ENCODE data around the gene TMEM40. TPM values are rescaled to one million over a fixed set of nuclear protein-coding genes. Genes with fewer than 3 reads are reported as not detected.
"Not testable (repeated sequence)": the region's sequence is repeated elsewhere in the genome, so short reads cannot be mapped to it uniquely, and the experiment has no call there.

TMEM40 gene
- total RNA-seq: not detected

GRCh38 chr3:12759097-12759679 is at the start of gene TMEM40:
Gene TMEM40, minus strand, starts transcription at chr3:12759259. Its CDS starts 9,427 bp downstream, at chr3:12749832.
- ChIA-PET POLR2A (no interaction called here), CTCF (no interaction called here)

- POLR2A ChIA-PET: no interaction called here
Observed at GRCh38 chr3:12808587-12808986, 49.5 kb upstream of the TMEM40 start.

GRCh38 chr3:12807601-12808359 is 48.7 kb upstream of the TMEM40 start:
- ChIA-PET CTCF (interaction anchor here (0.8 kb wide), 1 partner anchor 30 kb away, joined by 3 read pairs; no protein-coding TSS in a partner anchor), POLR2A (no interaction called here)

More at GRCh38 chr3:12808587-12808986, 49.5 kb upstream of the TMEM40 start:
- CTCF ChIA-PET: interaction anchor here (0.8 to 3.2 kb wide), 2 partner anchors 21 to 29 kb away, joined by 3 to 19 read pairs; no protein-coding TSS in a partner anchor

- ChIA-PET POLR2A (no interaction called here), CTCF (no interaction called here)
Observed at GRCh38 chr3:12807066-12807465, 48.0 kb upstream of the TMEM40 start.

GRCh38 chr3:12803371-12803770 is 44.3 kb upstream of the TMEM40 start:
- ChIA-PET POLR2A (no interaction called here), CTCF (no interaction called here)

- POLR2A ChIA-PET: no interaction called here
- CTCF ChIA-PET: interaction anchor here (1.0 kb wide), 1 partner anchor 11 kb away, joined by 3 read pairs; no protein-coding TSS in a partner anchor
Observed at GRCh38 chr3:12799525-12800440, 40.7 kb upstream of the TMEM40 start.

GRCh38 chr3:12798559-12799179 is 39.6 kb upstream of the TMEM40 start:
- CTCF ChIA-PET: no interaction called here
- POLR2A ChIA-PET: interaction anchor here (0.5 kb wide), 1 partner anchor 81 kb away, joined by 4 read pairs; no protein-coding TSS in a partner anchor

GRCh38 chr3:12797892-12798558 is 39.0 kb upstream of the TMEM40 start:
- ChIA-PET CTCF (no interaction called here), POLR2A (interaction anchor here (0.5 kb wide), 1 partner anchor 80 kb away, joined by 4 read pairs; no protein-coding TSS in a partner anchor)

GRCh38 chr3:12797124-12797891 is 38.2 kb upstream of the TMEM40 start:
- CTCF ChIA-PET: interaction anchor here (2.0 kb wide), 1 partner anchor 10 kb away, joined by 13 read pairs; no protein-coding TSS in a partner anchor

GRCh38 chr3:12796171-12797123 is 37.4 kb upstream of the TMEM40 start, which contains the start of gene CAND2:
Gene CAND2, plus strand, starts transcription at chr3:12796680. Its CDS starts 41 bp downstream, at chr3:12796721.
- ChIA-PET CTCF (interaction anchor here (1.2 to 2.0 kb wide), 2 partner anchors 9 to 13 kb away, joined by 9 to 13 read pairs; no protein-coding TSS in a partner anchor), POLR2A (interaction anchor here (0.6 kb wide), 1 partner anchor 328 kb away, joined by 3 read pairs; no protein-coding TSS in a partner anchor)

More at GRCh38 chr3:12797124-12797891, 38.2 kb upstream of the TMEM40 start:
- POLR2A ChIA-PET: no interaction called here

- POLR2A ChIA-PET: no interaction called here
- CTCF ChIA-PET: no interaction called here
Observed at GRCh38 chr3:12793701-12794100, 34.6 kb upstream of the TMEM40 start.

GRCh38 chr3:12791430-12791829 is 32.4 kb upstream of the TMEM40 start:
- CTCF ChIA-PET: interaction anchor here (1.3 kb wide), 1 partner anchor 38 kb away, joined by 3 read pairs; no protein-coding TSS in a partner anchor
- POLR2A ChIA-PET: no interaction called here

GRCh38 chr3:12787967-12788690 is 29.1 kb upstream of the TMEM40 start:
- CTCF ChIA-PET: interaction anchor here (0.8 to 2.8 kb wide), 5 partner anchors 8 to 103 kb away, joined by 3 to 19 read pairs (median 12); partner anchors contain the start of genes CAND2 and RPL32
- POLR2A ChIA-PET: not testable (repeated sequence)

GRCh38 chr3:12787346-12787745 is 28.3 kb upstream of the TMEM40 start:
- POLR2A ChIA-PET: not testable (repeated sequence)
- CTCF ChIA-PET: interaction anchor here (0.6 to 2.8 kb wide), 11 partner anchors 9 to 178 kb away, joined by 3 to 19 read pairs (median 4); partner anchors contain the start of genes CAND2 and RPL32

GRCh38 chr3:12785096-12785495 is 26.0 kb upstream of the TMEM40 start:
- POLR2A ChIA-PET: no interaction called here
- CTCF ChIA-PET: no interaction called here

All from activated CD8-positive, alpha-beta memory T cell treated with anti-CD3 and anti-CD28 coated beads for 36 hours (primary cell).